PC-3 (cell line): ENCODE results near the gene RABGAP1L. TPM values are rescaled to one million over a fixed set of nuclear protein-coding genes. Genes with fewer than 3 reads are reported as not detected.

Experiments used
- ATAC-seq: fragments of 200-7000 bp; cut with Tn5 transposase; 2 replicates; pipeline ENCODE4 v1.9.1; 2020; ENCODE audit warnings: mild to moderate bottlenecking, moderate library complexity
- BruUV-seq: library from RNA; stranded (reverse); fragments of 400-500 nt; replicated peaks from 2 replicates; lab custom pipeline; 2021; lab: Mats Ljungman, UMichigan
- CTCF ChIA-PET: fragments of 300-600 bp; sonication (Branson Sonifier 250); formaldehyde crosslinking; loops from one replicate; lab custom pipeline; 2022; ENCODE audit warnings: antibody characterized with exemption; lab: Charles Lee
- POLR2A ChIA-PET: fragments of 300-600 bp; sonication (Branson Sonifier 250); formaldehyde crosslinking; loops from one replicate; lab custom pipeline; 2022; ENCODE audit warnings: antibody characterized with exemption; ENCODE audit not compliant: unreplicated experiment; lab: Charles Lee
- DNase-seq: peaks from one replicate; pipeline ENCODE4 v3.0.0-alpha.2; 2015
- H2AFZ ChIP-seq: fragments of 300-600 bp; sonication (generic); 2 replicates; pipeline ENCODE4 v1.6.0; 2016; ENCODE audit warnings: antibody characterized with exemption, low read length
- H3F3A ChIP-seq: fragments of 300-600 bp; sonication (generic); one replicate; pipeline ENCODE4 v1.6.0; 2017; ENCODE audit warnings: antibody characterized with exemption, low read length, control low read depth, mild to moderate bottlenecking; ENCODE audit not compliant: unreplicated experiment
- H3K27ac ChIP-seq: fragments of 300-600 bp; sonication (generic); 2 replicates; pipeline ENCODE4 v1.5.1; 2016; ENCODE audit warnings: mild to moderate bottlenecking, low read length
- H3K27me3 ChIP-seq: fragments of 300-600 bp; sonication (generic); 2 replicates; pipeline ENCODE4 v1.6.1; 2016; ENCODE audit warnings: low read length, mixed read lengths
- H3K36me3 ChIP-seq: fragments of 300-600 bp; sonication (generic); 2 replicates; pipeline ENCODE4 v1.6.1; 2016; ENCODE audit warnings: low read depth, mixed run types, low read length, mixed read lengths
- H3K4me1 ChIP-seq: fragments of 300-600 bp; sonication (generic); 2 replicates; pipeline ENCODE4 v1.5.1; 2016; ENCODE audit warnings: low read length; ENCODE audit not compliant: insufficient read depth
- H3K4me2 ChIP-seq: fragments of 300-600 bp; sonication (generic); 2 replicates; pipeline ENCODE4 v1.6.0; 2016; ENCODE audit warnings: low read length
- H3K4me3 ChIP-seq: fragments of 300-600 bp; sonication (generic); 2 replicates; pipeline ENCODE4 v1.5.1; 2016; ENCODE audit warnings: mild to moderate bottlenecking, low read length, mixed read lengths
- H3K79me2 ChIP-seq: fragments of 300-600 bp; sonication (generic); 2 replicates; pipeline ENCODE4 v1.6.1; 2017; ENCODE audit warnings: low read length, mixed read lengths
- H3K9ac ChIP-seq: fragments of 300-600 bp; sonication (generic); 2 replicates; pipeline ENCODE4 v1.6.0; 2016; ENCODE audit warnings: mild to moderate bottlenecking, low read length
- H3K9me2 ChIP-seq: fragments of 300-600 bp; sonication (generic); replicated peaks from 2 replicates; pipeline ENCODE4 v1.6.1; 2016; ENCODE audit warnings: mixed run types, low read length, mixed read lengths
- H3K9me3 ChIP-seq: fragments of 300-600 bp; sonication (generic); 2 replicates; pipeline ENCODE4 v1.6.1; 2016; ENCODE audit warnings: low read length, mixed read lengths
- H4K20me1 ChIP-seq: fragments of 300-600 bp; sonication (generic); 2 replicates; pipeline ENCODE4 v1.6.1; 2016; ENCODE audit warnings: low read length, mixed read lengths
- CTCF ChIP-seq: fragments of 300-600 bp; sonication (generic); conservative IDR thresholded peaks from 2 replicates; pipeline ENCODE4 v1.5.1; 2017; ENCODE audit warnings: antibody characterized with exemption, low read depth, mild to moderate bottlenecking, low read length
- EZH2 ChIP-seq: fragments of 300-600 bp; sonication (generic); IDR thresholded peaks from one replicate; pipeline ENCODE4 v1.6.1; 2017; ENCODE audit warnings: antibody characterized with exemption, mild to moderate bottlenecking, low read length; ENCODE audit not compliant: unreplicated experiment
- EZH2phosphoT487 ChIP-seq: fragments of 300-600 bp; sonication (generic); IDR thresholded peaks from 2 replicates; pipeline ENCODE4 v1.6.1; 2018; ENCODE audit warnings: mild to moderate bottlenecking, antibody characterized with exemption, low read length, borderline replicate concordance
- intact Hi-C: fragments of 100-400 bp; cut with micrococcal nuclease; formaldehyde crosslinking; loops from 2 replicates; pipeline ENCODE4 v1.9.0; 2023
- total RNA-seq: library from RNA; depleted of rRNA; stranded (reverse); fragments of >200 nt; gene quantifications from 2 replicates; pipeline ENCODE4 v1.2.3, GENCODE V29; 2014

Gene RABGAP1L
- total RNA-seq, 1 experiment from 2014 or later, result 24.4 TPM

- Histone ChIP-seq H3K79me2 (no peaks in the 10 kb centered on the region), H3K9ac (no peak overlapping the region), H4K20me1 (no peaks in the 10 kb centered on the region), H3K4me3 (no peak overlapping the region), H3F3A (no peaks in the 10 kb centered on the region), H3K9me3 (no peaks in the 10 kb centered on the region), H3K4me1 (peaks cover 11% of the 10 kb centered on the region; the same call in 1 of the 2 replicates), H3K27me3 (no peaks in the 10 kb centered on the region), H3K9me2 (no peaks in the 10 kb centered on the region), H3K36me3 (no peaks in the 10 kb centered on the region), H2AFZ (no peak overlapping the region), H3K27ac (no peak overlapping the region), H3K4me2 (no peak overlapping the region)
- intact Hi-C loops, result no loop called here
- ChIA-PET POLR2A (no interaction called here), CTCF (no interaction called here)
- BruUV-seq, result no TSS peak
- DNase-seq (no peak), ATAC-seq (no peak)
- TF ChIP-seq EZH2phosphoT487 (no peak), EZH2 (no peak), CTCF (no peak)
Observed at GRCh38 chr1:175035865-175036264, 876.5 kb downstream of the RABGAP1L start.

- H3K9ac ChIP-seq, result no peak overlapping the region
- H2AFZ ChIP-seq, result no peak overlapping the region
- CTCF ChIA-PET, result no interaction called here
- no peak overlapping the region for H3K4me2 ChIP-seq
- no peak overlapping the region for H3K4me3 ChIP-seq
- H3K4me1 ChIP-seq, result peaks cover 11% of the 10 kb centered on the region; the same call in 1 of the 2 replicates
- no peaks in the 10 kb centered on the region for H4K20me1 ChIP-seq
- no peak for ATAC-seq
- intact Hi-C loops, result no loop called here
- POLR2A ChIA-PET, result no interaction called here
- H3K9me3 ChIP-seq, result no peaks in the 10 kb centered on the region
- TF ChIP-seq EZH2 (no peak), EZH2phosphoT487 (no peak), CTCF (no peak)
- H3K27ac ChIP-seq, result no peak overlapping the region
- H3K79me2 ChIP-seq, result no peaks in the 10 kb centered on the region
- H3K27me3 ChIP-seq, result no peaks in the 10 kb centered on the region
- DNase-seq, result no peak
- no peaks in the 10 kb centered on the region for H3F3A ChIP-seq
- H3K36me3 ChIP-seq, result no peaks in the 10 kb centered on the region
- H3K9me2 ChIP-seq, result no peaks in the 10 kb centered on the region
- BruUV-seq, result no TSS peak
Observed at GRCh38 chr1:175036476-175036875, 877.2 kb downstream of the RABGAP1L start.

GRCh38 chr1:175037416-175037815 is 878.1 kb downstream of the RABGAP1L start:
- no peak for TF ChIP-seq EZH2phosphoT487
- TF ChIP-seq EZH2, result no peak
- no peak for TF ChIP-seq CTCF
- no peak overlapping the region for H3K27ac ChIP-seq
- no peaks in the 10 kb centered on the region for H3K9me3 ChIP-seq
- H3K9ac ChIP-seq, result no peak overlapping the region
- H3K79me2 ChIP-seq, result no peaks in the 10 kb centered on the region
- no TSS peak for BruUV-seq
- POLR2A ChIA-PET, result no interaction called here
- intact Hi-C loops, result no loop called here
- peaks cover 11% of the 10 kb centered on the region; the same call in 1 of the 2 replicates for H3K4me1 ChIP-seq
- H2AFZ ChIP-seq, result no peak overlapping the region
- H3F3A ChIP-seq, result no peaks in the 10 kb centered on the region
- no peaks in the 10 kb centered on the region for H3K9me2 ChIP-seq
- CTCF ChIA-PET, result no interaction called here
- ATAC-seq (no peak), DNase-seq (no peak)
- no peaks in the 10 kb centered on the region for H3K36me3 ChIP-seq
- H4K20me1 ChIP-seq, result no peaks in the 10 kb centered on the region
- no peak overlapping the region for H3K4me3 ChIP-seq
- H3K4me2 ChIP-seq, result no peak overlapping the region
- no peaks in the 10 kb centered on the region for H3K27me3 ChIP-seq
